Stomach (tissue), 4 donors: ENCODE measurements around the gene IQGAP2.

Experiments
- EP300 ChIP-seq: sonication (generic); formaldehyde crosslinking; IDR thresholded peaks from one replicate; pipeline ENCODE4 v1.6.1; 2017; ENCODE audit warnings: antibody characterized with exemption
- POLR2A ChIP-seq, 4 donors: fragments of 450-650 bp; IDR thresholded peaks; one replicate each; pipeline ENCODE4 v1.6.1; 2016; ENCODE audit warnings: antibody characterized with exemption in 4 of 4, control low read depth in 2 of 4, mild to moderate bottlenecking in 1 of 4, moderate library complexity in 1 of 4
- POLR2AphosphoS5 ChIP-seq, 3 donors: sonication (generic); formaldehyde crosslinking; IDR thresholded peaks; one replicate each; pipeline ENCODE4 v1.6.1; 2016; ENCODE audit warnings: antibody characterized with exemption in 3 of 3
- TF ChIP-seq, protein P1 (sequence below), 7 experiments: fragments of 450-650 bp in 4 of 7; fragments of 200-600 bp in 3 of 7; sonication (generic) in 3 of 7; IDR thresholded peaks; one replicate each; pipeline ENCODE4 v1.5.1; 2016 to 2019; ENCODE audit warnings: antibody characterized with exemption in 7 of 7, control low read depth in 2 of 7, mild to moderate bottlenecking in 1 of 7

DNA sequence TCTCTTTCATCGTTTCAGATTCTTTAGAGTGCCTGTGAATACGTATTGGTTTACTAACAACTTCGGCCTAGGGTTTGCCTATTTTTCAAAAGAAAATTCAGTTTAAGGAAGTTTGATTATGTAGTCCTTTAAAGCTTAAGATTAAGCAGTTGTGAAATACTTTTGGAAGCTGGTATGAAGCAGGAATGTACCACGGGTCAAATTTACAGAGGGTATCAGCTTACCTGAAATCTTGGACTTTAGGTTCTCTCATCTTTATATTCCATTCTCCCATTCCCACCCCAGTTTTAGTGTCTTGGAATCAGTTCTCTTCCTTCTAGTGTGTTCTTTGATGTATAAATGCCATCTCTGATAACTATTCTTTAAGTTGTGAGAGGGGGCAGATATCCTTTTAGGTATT is 53.2 kb downstream of the IQGAP2 start:
- TF ChIP-seq, protein P1, sequence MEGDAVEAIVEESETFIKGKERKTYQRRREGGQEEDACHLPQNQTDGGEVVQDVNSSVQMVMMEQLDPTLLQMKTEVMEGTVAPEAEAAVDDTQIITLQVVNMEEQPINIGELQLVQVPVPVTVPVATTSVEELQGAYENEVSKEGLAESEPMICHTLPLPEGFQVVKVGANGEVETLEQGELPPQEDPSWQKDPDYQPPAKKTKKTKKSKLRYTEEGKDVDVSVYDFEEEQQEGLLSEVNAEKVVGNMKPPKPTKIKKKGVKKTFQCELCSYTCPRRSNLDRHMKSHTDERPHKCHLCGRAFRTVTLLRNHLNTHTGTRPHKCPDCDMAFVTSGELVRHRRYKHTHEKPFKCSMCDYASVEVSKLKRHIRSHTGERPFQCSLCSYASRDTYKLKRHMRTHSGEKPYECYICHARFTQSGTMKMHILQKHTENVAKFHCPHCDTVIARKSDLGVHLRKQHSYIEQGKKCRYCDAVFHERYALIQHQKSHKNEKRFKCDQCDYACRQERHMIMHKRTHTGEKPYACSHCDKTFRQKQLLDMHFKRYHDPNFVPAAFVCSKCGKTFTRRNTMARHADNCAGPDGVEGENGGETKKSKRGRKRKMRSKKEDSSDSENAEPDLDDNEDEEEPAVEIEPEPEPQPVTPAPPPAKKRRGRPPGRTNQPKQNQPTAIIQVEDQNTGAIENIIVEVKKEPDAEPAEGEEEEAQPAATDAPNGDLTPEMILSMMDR (IDR thresholded peaks at IDR 0.05), result no peak
- TF ChIP-seq EP300, result no peak
- TF ChIP-seq POLR2A (IDR thresholded peaks at IDR 0.05), result no peak
- TF ChIP-seq POLR2AphosphoS5 (IDR thresholded peaks at IDR 0.05), result no peak
